ENCODE results near the gene MFGE8. TPM values are rescaled to one million over a fixed set of nuclear protein-coding genes. Genes with fewer than 3 reads are reported as not detected.
A peak's percentile ranks its signal among the peaks of the same experiment; 100 is the strongest.

The MFGE8 gene
- total and polyA plus RNA-seq, 9 of the 15 experiments (the other 6 are each of a cell fraction or from before 2014, with no cell fraction given) = 2.3 to 142 (median 62.3) TPM

GRCh38 chr15:88877906-88878305 is 35.3 kb downstream of the MFGE8 start:
- H3K27ac ChIP-seq (ENCODE audit: extremely low read depth, low read depth, low read length) = no peak overlapping the region
- TF ChIP-seq HIVEP1 (CRISPR knock-in tag; IDR thresholded peaks at IDR 0.05) = no peak
- TF ChIP-seq, protein P1, sequence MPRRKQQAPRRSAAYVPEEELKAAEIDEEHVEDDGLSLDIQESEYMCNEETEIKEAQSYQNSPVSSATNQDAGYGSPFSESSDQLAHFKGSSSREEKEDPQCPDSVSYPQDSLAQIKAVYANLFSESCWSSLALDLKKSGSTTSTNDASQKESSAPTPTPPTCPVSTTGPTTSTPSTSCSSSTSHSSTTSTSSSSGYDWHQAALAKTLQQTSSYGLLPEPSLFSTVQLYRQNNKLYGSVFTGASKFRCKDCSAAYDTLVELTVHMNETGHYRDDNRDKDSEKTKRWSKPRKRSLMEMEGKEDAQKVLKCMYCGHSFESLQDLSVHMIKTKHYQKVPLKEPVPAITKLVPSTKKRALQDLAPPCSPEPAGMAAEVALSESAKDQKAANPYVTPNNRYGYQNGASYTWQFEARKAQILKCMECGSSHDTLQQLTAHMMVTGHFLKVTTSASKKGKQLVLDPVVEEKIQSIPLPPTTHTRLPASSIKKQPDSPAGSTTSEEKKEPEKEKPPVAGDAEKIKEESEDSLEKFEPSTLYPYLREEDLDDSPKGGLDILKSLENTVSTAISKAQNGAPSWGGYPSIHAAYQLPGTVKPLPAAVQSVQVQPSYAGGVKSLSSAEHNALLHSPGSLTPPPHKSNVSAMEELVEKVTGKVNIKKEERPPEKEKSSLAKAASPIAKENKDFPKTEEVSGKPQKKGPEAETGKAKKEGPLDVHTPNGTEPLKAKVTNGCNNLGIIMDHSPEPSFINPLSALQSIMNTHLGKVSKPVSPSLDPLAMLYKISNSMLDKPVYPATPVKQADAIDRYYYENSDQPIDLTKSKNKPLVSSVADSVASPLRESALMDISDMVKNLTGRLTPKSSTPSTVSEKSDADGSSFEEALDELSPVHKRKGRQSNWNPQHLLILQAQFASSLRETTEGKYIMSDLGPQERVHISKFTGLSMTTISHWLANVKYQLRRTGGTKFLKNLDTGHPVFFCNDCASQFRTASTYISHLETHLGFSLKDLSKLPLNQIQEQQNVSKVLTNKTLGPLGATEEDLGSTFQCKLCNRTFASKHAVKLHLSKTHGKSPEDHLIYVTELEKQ (CRISPR knock-in tag; IDR thresholded peaks at IDR 0.05) = no peak
- TF ChIP-seq IRF2 (CRISPR knock-in tag; IDR thresholded peaks at IDR 0.05) = 0 out of 2 replicates have a peak, but pooled peaks have one; percentile 46
- TF ChIP-seq PYGO2 (tag; IDR thresholded peaks at IDR 0.05) = no peak
- no peak overlapping the region for H3K4me2 ChIP-seq (ENCODE audit: insufficient read depth, low read length)
- POLR2A ChIA-PET = interaction anchor here (0.7 to 1.2 kb wide), 4 partner anchors 8 to 15 kb away, joined by 3 to 5 read pairs (median 4); no protein-coding TSS in a partner anchor
- intact Hi-C loops (cut with micrococcal nuclease) (no loop called here), in situ Hi-C loops (cut with MboI) (no loop called here)
- no peaks in the 10 kb centered on the region for H3K9me1 ChIP-seq (ENCODE audit: control insufficient read depth, insufficient read depth, low read length)
- ATAC-seq (no peak), DNase-seq (ENCODE audit: extremely low read depth in 1 of 4, low spot score in 3 of 4) (no peak), FAIRE-seq (no peak)
- no peaks in the 10 kb centered on the region for H3K79me2 ChIP-seq (ENCODE audit: control insufficient read depth, insufficient read depth, low read length)
- no peaks in the 10 kb centered on the region for H3K36me3 ChIP-seq (ENCODE audit: control insufficient read depth, insufficient read depth, low read length)
- WGBS (ENCODE audit: insufficient coverage, low coverage, missing lambda C conversion rate) = 25% methylated on average over 16 of the region's 22 CpGs
- CTCF ChIA-PET (ENCODE audit: low intra/inter-chr PET ratio) = interaction anchor here (0.6 to 0.7 kb wide), 2 partner anchors 303 to 484 kb away, joined by 3 to 6 read pairs; no protein-coding TSS in a partner anchor
- peaks cover 19 to 41% of the 10 kb centered on the region in 2 experiments; a peak in 4 of 5 replicates for H3K27me3 ChIP-seq (ENCODE audit: control insufficient read depth in 2 of 2, insufficient read depth in 2 of 2, low read length in 2 of 2)
- no peak overlapping the region for H3K4me3 ChIP-seq
- no peaks in the 10 kb centered on the region for H3K9me3 ChIP-seq (replicated peaks; ENCODE audit: control insufficient read depth, insufficient read depth, low read depth, low read length)
- no TSS peak for BruUV-seq (replicated peaks)
- H3K4me1 ChIP-seq (replicated peaks in 1 of 2; ENCODE audit: control insufficient read depth in 2 of 2, insufficient read depth in 2 of 2, low read length in 2 of 2) = peaks cover 8 to 35% of the 10 kb centered on the region in 2 experiments; a peak in 4 of 5 replicates
- H4K20me1 ChIP-seq (replicated peaks; ENCODE audit: control insufficient read depth, insufficient read depth, low read length) = peaks cover 5% of the 10 kb centered on the region; the same call in 1 of the 2 replicates
- H3K9ac ChIP-seq (ENCODE audit: insufficient read depth in 1 of 2, low read depth in 2 of 2, low read length in 2 of 2) = peak overlapping the region in 1 of 2 experiments; percentile 60; a peak in 2 of 4 replicates
- no peak overlapping the region for H2AFZ ChIP-seq (ENCODE audit: low read depth, low read length)

All from K562 (cell line).